CMK (cell line): ENCODE data around the gene CHTOP.

Experiments
- DNase-seq: peaks from one replicate; pipeline ENCODE4 v3.0.0-alpha.2; 2010; ENCODE audit warnings: low read depth

The CHTOP gene

DNA sequence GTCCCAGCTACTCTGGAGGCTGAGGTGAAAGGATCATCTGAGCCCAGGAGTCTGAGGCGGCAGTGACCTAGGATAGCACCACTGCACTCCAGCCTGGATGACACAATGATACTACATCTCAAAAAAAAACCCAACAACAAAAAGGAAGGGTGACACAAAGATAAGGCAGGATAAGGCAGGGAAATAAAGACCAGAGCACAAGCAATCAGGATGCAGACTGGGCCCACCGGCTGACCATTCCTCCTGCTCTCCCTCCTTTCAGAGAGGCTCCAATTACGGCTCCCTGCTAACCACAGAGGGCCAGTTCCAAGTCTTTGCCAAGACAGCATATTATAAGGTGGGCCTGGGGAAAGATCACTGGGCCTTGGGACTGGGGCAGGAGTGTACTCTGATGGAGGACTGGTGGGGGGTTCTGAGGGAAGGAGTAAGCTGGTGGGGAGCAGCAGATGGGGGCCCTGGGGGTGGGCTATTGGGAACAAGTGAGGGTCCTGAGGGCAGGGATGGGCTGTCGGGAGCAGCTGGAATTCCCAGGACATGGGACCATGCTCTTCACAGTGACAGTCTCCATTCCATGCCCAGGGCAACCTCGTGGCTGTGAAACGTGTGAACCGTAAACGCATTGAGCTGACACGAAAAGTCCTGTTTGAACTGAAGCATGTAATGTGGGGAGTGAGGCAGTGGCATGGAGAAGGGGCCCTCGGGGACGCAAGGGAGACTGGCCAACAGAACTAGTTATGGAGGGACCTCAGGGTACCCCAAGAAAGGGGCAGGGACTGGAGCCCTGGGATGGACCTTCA lies 51.9 kb downstream of the CHTOP start:
- DNase-seq: no peak

DNA sequence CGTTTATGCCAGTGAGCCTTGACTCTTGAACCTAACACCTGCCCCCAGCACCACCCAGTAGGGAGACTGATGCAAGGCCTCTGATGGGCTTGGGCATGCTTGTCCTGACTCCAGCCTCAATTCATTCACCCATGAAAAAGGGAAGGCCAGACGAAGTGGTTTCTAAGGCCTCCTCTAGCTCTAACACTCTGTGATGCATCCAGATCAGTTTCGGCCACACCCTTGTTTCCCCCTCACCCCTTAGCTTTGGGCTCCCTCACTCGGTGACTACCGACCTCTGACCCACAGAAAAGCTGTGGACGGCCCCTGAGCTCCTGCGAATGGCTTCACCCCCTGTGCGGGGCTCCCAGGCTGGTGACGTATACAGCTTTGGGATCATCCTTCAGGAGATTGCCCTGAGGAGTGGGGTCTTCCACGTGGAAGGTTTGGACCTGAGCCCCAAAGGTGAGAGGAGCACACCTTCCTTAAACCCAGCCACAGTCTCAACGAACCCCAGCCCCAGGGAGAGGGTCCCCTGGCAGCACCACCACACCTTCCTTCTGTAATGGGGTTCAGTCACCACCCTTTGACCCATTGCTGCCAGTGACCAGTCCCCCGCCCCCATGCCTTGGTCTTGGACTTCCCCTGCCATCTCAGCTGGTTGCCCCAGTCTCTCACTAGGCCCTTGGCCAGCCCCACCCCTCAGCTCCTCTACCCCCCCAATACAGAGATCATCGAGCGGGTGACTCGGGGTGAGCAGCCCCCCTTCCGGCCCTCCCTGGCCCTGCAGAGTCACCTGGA lies 53.7 kb downstream of the CHTOP start:
- no peak for DNase-seq

DNA sequence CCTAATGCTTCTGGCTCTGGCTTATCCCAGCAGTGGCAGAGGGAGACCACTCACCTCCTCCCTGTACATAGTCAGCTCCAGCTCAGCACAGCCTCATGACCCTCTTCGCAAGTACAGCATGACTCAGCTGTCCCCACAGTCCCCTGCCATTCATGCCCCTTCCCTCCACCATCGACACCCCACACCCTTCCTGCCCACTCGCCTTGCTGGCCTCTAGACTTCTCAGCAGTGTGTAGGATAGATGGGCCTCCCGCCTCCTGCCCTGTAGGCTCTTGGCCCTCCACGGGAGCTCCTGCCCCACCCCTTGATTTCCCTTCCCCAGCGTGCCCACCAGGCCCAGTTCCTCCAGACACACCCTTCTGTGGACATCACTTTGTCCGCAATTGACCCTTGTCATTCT lies 54.4 kb downstream of the CHTOP start:
- no peak for DNase-seq

DNA sequence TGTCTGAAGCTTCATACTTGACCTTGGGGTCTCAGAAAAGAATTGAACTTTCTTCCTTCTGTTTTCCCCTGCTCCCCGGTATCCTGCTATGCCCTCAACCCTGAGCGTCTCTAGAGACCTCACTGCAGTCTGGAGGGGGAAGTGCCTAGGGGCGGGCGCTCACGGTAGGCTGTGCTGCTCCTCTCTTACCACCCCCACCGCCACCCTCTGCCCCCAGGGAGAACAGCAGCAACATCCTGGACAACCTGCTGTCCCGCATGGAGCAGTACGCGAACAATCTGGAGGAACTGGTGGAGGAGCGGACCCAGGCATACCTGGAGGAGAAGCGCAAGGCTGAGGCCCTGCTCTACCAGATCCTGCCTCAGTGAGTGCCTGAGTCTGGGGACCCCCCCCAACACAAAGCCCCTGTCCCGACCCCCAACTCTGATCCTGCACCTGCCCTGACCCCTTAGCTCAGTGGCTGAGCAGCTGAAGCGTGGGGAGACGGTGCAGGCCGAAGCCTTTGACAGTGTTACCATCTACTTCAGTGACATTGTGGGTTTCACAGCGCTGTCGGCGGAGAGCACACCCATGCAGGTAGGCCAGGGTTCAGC lies 55.0 kb downstream of the CHTOP start:
- no peak for DNase-seq

DNA sequence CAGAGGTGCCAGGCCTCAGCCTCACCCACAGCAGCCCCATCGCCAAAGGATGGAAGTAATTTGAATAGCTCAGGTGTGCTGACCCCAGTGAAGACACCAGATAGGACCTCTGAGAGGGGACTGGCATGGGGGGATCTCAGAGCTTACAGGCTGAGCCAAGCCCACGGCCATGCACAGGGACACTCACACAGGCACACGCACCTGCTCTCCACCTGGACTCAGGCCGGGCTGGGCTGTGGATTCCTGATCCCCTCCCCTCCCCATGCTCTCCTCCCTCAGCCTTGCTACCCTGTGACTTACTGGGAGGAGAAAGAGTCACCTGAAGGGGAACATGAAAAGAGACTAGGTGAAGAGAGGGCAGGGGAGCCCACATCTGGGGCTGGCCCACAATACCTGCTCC lies 59.6 kb downstream of the CHTOP start:
- DNase-seq: no peak
